Islet of Langerhans (tissue), 1 donor: Measurements from ENCODE around the gene MESD.
"Not testable (repeated sequence)": the region's sequence is repeated elsewhere in the genome, so short reads cannot be mapped to it uniquely, and the experiment has no call there.

Experiments used
- FAIRE-seq: peaks from one replicate; lab custom pipeline; 2011; peaks lifted over from hg19 to GRCh38; lab: Jason Lieb, UNC

Gene MESD

DNA sequence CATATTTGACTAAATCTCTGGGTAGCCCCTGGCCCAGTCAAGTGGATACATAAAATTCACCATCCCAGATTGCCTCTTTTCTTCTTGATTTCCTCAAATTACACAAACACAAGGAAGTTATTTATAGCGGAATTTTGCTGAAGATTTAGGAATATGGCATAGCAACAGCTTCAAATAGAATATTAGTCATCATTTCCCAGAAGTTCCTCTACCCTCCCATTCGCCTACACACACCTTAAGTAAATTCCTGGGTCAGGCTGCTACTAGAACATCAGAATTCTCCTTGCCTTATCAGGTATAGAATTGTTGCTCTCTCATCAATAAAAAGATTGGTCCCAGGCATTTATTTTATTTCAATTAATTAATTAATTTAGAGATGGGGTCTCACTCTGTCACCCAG, 31.6 kb downstream of the MESD start:
- no peak for FAIRE-seq

DNA sequence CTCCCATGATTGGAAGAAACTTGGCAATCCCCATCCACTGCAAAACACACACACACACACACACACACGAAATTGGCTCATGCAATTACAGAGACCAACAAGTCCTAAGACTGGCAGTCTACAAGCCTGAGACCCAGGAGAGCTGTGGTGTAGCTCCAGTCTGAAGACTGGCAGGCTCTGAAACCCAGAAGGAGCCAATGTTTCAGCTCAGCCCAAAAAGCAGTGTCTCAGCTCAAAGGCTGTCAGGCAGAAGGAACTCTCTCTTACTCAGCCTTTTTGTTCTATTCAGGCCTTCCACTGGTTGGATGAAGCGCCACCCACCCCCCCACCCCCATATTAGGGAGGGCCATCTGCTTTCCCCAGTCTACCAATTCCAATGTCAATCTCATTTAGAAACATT, 32.1 kb downstream of the MESD start:
- FAIRE-seq, result no peak

DNA sequence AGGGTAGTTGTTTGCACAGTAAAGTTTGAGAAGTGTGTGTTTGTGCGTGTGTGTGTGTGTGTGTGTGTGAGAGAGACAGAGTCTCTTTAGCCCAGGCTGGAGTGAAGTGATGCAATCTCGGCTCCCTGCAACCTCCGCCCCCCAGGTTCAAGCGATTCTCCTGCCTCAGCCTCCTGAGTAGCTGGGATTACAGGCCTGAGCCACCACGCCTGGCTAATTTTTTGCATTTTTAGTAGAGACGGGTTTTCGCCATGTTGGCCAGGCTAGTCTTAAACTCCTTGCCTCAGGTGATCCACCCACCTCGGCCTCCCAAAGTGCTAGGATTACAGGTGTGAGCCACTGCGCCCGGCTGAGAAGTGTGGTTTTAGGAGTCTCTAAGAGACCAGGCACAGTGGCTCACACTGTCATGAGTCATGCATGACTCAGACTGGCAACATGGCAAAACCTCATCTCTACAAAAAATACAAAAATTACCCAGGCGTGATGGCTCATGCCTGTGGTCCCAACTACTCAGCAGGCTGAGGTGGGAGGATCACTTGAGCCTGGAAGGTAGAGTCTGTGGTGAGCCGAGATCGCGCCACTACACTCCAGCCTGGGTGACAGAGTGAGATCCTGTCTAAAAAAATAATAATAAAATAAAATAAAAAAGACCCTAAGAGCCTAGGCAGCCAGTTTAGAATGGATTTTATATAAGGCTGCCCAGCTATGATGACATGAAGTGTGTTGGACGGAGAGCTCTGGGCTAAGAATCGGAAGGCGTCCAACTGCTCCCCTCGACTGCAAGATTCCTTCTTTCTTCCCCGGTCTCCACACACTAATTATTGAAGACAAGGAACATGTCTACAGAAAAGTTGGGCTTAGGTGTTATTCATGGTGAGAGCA, 33.8 kb downstream of the MESD start:
- FAIRE-seq, result not testable (repeated sequence)

DNA sequence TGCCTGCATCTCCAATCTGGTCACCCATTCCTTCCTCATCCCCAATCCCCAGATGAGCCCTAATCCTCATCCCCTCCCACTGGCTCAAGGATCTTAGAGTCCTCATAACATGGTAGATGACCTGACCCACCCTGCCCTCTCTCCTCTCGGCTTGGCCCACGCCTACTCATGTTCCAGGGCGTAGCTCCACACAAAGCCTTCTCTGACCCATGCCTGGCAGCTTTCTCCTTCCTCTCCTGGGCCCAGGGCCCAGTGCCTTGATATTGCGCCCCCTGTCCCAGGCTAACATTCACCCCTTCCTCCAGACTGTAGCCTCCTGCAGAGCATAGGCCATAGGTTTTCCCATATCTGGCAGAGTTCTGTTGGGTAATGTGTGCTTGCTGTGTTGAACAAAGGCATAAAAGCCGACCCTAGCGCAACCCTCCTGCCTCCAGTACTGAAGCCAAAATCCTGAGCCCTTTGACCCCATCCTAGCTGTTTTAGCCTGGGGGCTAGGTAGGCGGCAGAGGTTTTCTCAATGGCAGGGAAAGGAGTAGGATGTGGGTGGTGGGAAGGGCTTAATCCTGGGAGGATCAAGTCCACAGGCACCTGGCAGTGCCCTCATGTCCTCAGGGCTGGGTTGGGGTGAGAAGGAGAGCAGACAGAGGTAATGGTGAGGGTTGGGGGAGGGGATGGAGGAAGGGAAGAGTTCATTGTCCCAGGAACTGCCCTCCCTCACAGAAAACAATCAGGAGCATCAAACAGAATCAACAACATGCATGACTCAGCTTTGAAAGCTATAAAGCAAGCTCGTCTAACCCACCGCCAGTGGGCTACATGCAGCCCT, 35.5 kb downstream of the MESD start:
- FAIRE-seq, result no peak

DNA sequence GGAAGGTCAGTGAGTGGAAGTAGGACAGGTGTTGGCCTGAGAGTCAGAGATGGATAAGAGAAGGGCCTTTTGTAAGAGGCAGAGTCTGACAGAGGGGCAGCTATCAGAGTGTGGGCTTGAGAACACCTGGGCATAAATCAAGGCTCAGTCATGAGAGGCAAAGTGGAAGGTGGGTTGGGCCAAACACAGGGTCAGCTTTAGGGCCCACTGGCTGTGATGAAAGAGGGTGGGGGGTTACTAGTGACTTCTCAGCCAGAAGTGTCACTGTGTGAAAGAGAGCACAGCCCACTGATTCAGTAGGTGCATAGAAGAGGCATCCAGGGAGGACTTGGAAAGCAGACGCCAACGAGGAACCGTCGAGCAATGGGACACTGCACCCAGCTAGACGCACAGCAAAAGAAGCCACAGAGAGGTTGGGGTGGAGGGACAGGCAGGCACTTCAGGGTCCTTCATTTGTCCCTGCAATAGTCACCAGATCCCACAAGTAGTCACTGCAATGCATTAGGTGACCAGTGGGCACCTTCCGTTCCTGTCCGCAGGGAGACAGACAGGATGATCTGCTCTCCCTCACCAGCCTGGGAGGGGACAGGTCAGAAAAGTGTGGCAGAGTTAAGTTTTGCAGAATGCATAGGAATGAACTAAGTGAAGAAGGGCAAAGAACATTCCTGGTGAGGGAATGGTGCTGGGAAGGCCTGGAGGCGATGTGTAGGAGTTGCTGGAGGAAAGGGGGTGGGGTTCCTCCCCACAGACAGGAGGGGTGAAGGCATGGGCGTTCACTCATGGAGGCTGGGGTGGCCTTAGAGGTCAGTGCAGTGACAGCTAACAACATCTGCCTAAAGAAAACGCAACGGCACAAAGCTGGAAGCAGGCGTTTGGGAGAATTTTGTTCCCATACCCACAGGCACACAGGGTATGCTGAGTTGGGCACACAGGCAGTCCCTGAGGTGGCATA, 36.3 kb downstream of the MESD start:
- FAIRE-seq, result no peak

DNA sequence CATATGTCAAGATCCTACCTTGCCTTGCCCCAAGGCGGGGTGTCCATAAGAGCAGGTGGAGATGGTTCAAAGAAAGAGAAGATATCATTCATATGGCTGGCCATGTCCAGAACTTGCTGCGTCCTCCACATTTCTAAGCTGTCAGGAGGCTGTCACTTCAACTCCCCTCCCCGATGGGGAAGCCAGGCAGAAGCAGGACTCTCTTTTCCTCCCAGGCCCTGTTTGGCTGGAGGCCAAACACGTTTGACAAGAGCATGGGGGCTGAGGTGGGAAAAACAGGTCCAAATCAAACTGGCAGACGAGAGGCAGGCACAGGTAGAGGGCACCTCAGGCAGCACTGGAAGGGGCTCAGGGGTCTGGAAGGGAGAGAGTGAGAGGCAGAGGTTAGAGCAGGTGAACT, 37.7 kb downstream of the MESD start:
- FAIRE-seq, result no peak

DNA sequence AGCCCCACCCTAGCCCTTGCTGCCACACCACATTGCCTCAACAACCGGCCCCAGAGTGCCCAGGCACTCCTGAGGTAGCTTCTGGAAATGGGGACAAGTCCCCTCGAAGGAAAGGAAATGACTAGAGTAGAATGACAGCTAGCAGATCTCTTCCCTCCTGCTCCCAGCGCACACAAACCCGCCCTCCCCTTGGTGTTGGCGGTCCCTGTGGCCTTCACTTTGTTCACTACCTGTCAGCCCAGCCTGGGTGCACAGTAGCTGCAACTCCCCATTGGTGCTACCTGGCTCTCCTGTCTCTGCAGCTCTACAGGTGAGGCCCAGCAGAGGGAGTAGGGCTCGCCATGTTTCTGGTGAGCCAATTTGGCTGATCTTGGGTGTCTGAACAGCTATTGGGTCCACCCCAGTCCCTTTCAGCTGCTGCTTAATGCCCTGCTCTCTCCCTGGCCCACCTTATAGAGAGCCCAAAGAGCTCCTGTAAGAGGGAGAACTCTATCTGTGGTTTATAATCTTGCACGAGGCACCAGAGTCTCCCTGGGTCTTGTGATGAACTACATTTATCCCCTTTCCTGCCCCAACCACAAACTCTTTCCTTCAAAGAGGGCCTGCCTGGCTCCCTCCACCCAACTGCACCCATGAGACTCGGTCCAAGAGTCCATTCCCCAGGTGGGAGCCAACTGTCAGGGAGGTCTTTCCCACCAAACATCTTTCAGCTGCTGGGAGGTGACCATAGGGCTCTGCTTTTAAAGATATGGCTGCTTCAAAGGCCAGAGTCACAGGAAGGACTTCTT, 39.1 kb downstream of the MESD start:
- FAIRE-seq, result no peak

DNA sequence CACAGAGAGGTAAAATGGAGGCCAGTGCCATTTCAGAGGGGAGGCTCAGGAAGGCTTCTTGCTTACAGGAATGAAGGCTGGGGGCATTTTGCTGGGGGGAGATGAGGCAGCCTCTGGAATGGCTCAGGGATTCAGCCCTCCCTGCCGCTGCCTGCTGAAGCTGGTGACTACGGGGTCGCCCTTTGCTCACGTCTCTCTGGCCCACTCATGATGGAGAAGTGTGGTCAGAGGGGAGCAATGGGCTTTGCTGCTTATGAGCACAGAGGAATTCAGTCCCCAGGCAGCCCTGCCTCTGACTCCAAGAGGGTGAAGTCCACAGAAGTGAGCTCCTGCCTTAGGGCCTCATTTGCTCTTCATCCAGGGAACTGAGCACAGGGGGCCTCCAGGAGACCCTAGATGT, 39.9 kb downstream of the MESD start:
- no peak for FAIRE-seq

DNA sequence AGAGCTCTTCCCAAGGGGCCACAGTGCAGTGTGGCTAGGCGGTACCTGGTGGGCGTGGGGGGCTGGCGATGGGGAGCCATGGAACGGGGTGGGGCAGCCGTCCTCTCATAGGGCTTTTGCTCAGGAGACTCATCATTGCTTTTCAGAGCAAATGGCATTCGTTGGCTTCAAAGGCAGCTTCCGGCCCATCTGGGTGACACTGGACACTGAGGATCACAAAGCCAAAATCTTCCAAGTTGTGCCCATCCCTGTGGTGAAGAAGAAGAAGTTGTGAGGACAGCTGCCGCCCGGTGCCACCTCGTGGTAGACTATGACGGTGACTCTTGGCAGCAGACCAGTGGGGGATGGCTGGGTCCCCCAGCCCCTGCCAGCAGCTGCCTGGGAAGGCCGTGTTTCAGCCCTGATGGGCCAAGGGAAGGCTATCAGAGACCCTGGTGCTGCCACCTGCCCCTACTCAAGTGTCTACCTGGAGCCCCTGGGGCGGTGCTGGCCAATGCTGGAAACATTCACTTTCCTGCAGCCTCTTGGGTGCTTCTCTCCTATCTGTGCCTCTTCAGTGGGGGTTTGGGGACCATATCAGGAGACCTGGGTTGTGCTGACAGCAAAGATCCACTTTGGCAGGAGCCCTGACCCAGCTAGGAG, 40.8 kb downstream of the MESD start:
- FAIRE-seq, result no peak

DNA sequence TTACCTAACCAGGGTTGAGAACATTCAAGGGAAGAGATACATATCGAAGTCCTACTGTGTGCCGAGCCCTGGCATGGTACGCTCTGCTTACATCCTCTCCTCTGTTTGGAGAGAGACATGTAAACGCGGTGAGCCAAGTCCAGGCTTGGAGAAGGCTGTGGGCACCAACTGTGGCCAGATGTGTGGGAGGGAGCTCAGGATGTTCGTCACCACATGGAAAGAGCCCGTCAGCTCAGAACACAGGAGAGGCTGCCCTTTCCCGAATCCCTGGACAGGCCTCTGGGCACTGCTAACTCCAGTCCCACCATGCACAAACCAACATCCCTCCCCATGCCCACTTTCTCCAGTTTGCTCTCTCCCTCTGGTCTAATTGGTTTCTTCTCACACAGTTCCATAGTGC, 43.0 kb downstream of the MESD start:
- no peak for FAIRE-seq

DNA sequence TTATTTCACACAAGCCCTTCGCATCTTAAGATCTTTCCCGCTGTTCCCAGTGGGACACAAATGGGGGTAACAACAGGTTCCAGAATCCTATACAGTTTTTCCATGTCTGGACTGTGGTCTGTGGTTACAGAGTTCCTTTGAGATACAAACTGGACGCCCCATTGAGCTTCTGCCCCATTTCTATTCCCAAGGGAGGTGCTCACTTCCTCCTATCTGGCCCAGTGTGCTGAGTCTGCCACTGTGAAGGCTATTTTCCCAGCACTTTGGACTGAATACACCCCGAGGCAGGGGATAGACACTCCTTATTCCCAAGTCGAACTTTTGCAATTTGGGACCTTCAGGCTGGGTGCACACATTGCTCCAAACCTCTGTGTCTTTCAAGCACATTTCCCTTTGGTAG, 44.0 kb downstream of the MESD start:
- FAIRE-seq, result no peak

DNA sequence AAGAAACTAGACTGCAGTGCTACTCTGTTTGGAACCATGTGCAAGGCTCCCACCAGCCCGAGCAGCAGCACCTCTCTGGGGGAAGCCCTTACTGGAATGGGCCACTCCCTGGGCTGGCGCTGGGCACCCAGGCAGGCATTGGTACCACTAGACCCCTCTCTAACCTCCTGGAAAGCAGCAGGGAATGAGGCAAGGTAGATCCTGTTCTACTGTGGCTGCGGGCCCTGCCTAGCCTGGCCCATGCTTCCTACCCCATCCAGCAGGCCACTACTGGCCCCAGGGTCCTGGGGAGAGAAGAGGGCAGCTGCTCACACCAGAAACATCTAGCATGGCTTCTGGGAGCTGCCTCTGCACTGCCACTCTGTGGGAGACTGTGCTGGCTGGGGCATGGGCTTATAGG, 44.8 kb downstream of the MESD start:
- FAIRE-seq, result no peak

DNA sequence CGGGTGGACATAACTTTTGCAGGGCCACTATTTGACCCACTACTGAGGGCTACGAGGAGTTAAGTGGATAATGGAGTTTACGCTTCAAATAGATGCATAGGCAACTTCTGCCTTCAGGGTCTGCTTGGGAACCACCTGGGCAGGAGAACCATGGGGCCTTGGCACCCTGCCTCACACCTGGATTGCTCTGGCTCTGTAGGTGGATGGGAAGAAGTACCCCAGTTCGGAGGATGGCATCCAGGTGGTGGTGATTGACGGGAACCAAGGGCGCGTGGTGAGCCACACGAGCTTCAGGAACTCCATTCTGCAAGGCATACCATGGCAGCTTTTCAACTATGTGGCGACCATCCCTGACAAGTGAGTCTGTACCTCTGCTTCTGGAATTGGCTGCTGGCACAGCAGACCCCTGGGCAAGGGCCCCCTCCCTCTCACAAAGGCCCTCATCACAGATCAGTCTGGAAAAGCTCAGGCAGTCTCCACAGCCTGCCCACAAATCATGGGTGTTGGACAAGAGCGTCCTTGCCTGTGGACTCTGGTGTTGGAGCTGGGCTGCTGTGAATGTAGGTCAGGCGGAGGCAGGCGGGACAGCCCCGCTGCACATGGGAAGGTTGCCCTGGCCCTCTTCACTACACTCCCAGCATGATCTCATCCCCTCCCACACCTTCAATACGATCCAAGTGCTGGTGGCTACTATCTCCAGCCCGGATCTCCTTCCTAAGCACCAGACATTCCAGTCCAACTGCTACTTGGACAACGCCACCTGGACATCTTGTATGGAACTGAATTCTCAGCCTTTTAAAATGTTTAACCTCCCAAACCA, 46.7 kb downstream of the MESD start:
- FAIRE-seq, result no peak

DNA sequence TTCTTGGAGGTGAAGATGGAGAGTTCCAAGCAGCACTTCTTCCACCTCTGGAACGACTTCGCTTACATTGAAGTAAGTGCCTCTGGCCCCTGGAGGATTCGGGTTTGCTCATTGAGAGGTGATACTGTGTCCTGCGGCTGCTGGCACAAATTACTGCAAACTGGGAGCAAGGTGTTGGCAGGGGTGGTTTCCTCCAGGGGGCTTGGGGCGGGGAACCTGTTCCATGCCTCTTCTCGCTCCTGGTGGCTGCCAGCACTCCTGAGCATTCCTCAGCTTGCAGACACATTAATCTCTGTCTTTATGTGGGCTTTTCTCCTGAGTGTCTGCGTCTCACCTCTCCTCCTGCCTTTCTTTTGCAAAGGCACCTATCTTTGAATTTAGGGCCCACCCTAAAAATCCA, 47.4 kb downstream of the MESD start:
- FAIRE-seq, result no peak

DNA sequence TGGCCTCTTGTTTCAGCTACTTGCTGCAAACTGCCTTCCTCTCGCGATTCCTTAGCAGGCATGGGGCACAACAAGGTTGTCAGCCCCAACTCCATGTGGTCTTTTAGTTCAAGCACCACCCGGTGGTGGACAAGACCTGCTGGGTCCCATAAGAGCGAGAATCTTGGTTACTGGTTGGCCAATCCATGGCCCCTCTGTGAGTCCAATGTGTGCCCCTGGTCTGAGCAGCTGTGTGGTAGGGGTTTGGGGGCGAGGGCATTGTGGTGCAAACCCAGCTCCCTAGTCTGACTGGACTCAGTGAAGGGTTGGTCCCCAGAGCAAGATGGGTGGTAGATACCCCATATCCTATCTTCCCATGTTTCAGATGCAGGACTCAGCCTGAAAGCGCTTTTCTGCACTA, 48.8 kb downstream of the MESD start:
- no peak for FAIRE-seq

DNA sequence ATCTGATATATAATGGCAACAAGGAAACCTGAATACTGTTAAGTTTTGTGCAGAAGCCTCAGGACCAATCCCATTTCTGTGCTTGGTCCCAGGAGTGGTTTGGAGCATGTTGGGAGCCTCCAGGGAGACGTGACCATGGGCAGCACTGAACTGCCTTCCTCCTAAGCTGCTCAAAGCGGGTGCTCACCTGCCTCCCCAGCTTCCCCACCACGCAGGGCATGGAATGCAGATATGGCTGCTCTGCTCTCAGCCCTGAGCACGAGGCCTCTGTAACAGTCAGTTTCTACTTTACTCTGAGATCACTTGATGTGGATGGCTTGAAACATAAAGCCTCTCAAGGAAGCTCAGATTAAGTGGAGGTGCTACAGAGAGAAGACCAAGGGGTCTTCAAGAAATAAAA, 49.3 kb downstream of the MESD start:
- no peak for FAIRE-seq

DNA sequence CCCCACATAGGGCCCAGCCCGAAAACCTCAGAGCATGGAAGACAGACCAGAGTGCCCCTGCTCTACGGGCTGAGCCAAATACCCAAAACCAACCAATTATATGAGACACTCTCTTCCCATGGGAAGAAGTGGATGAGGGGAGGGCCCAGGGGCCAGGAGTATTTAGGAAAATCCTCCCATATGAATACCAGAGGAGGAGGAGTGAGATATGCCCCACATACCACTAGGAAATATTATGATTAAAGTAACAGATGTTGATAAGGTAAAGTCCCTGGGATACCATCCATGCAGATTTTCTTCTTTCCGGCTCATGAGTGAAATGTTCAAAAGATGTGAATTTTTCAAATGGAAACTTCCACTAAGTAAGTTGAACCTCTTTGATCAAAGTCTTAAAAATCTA, 50.4 kb downstream of the MESD start:
- no peak for FAIRE-seq

DNA sequence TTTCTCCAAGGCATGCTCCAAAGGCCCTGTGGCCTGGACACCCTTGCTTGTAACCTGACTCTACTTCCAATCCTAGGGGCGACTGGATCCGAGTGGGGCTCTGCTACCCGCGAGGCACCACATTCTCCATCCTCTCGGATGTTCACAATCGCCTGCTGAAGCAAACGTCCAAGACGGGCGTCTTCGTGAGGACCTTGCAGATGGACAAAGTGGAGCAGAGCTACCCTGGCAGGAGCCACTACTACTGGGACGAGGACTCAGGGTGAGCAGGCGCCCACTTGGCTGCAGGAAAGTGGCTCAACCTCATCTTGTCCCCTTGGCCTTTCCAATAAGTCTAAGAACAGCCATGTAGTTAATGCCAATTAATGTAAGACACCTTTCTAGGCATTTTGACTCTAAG, 51.9 kb downstream of the MESD start:
- no peak for FAIRE-seq

DNA sequence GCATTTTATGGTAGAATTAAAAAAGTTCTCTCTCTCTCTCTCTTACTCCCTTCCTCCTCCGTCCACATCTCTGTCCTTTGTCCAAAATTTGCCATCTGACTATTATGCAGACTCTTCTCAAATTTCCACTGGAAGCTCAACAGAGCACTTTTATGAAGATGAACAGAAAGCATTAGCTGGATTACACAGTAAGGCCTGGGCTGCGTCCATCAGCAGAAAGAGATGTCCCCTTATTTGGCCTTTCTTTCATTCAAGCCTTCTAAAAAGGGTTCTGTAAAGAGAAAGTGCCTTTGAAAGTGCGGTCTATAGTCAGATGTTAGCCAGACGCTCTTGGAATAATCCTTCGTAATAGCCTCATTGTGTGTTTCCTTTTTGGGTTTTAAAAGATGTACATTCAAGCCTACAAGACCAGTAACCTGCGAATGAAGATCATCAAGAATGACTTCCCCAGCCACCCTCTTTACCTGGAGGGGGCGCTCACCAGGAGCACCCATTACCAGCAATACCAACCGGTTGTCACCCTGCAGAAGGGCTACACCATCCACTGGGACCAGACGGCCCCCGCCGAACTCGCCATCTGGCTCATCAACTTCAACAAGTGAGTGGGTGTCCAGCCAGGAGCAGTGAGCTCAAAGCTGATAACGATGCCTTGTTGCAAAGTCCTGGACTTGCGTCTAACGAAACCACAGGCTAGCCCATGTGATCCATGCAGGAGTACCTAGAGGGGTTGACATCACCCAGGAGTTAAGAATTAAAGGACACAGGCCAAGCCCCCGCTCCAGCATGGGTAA, 53.1 kb downstream of the MESD start:
- FAIRE-seq, result no peak
